Mucosa of descending colon (tissue), 3 donors: ENCODE measurements around the gene NRG3. TPM values are rescaled to one million over a fixed set of nuclear protein-coding genes. Genes with fewer than 3 reads are reported as not detected.

Experiments used
- ATAC-seq: fragments of 200-7000 bp; cut with Tn5 transposase; one replicate; pipeline ENCODE4 v1.9.1; 2020; ENCODE audit warnings: mild to moderate bottlenecking, moderate library complexity
- DNase-seq, 3 donors: peaks; one replicate each; pipeline ENCODE4 v3.0.0-alpha.2; 2020
- H3K36me3 ChIP-seq: fragments of 200-600 bp; one replicate; pipeline ENCODE4 v1.8.0; 2021; ENCODE audit warnings: low read depth, mild to moderate bottlenecking
- H3K4me1 ChIP-seq: fragments of 200-600 bp; one replicate; pipeline ENCODE4 v1.8.0; 2021; ENCODE audit warnings: low read depth, mild to moderate bottlenecking
- H3K4me3 ChIP-seq: fragments of 200-600 bp; one replicate; pipeline ENCODE4 v1.8.0; 2021; ENCODE audit warnings: mild to moderate bottlenecking
- H3K9me3 ChIP-seq: fragments of 200-600 bp; one replicate; pipeline ENCODE4 v1.8.0; 2021; ENCODE audit warnings: mild to moderate bottlenecking
- CTCF ChIP-seq: fragments of 200-600 bp; IDR thresholded peaks from one replicate; pipeline ENCODE4 v1.8.0; 2022; ENCODE audit warnings: antibody characterized with exemption, mild to moderate bottlenecking
- intact Hi-C, 2 donors: fragments of 100-400 bp; cut with DNase I in 1 of 2; cut with micrococcal nuclease in 1 of 2; formaldehyde crosslinking; loops; one replicate each; pipeline versions ENCODE4 v1.11.0 to v1.11.1; 2022; cut with DNase I, micrococcal nuclease
- total RNA-seq, 3 donors: library from RNA; stranded (reverse); fragmentation: NEBNext Ultra II Directional in 2 of 3; extraction: Animal tissue kit (Norgen Biotek cat#: 25700) in 2 of 3; gene quantifications; one replicate each; pipeline versions ENCODE4 v1.2.1 to v1.2.4, GENCODE V29; 2021 to 2023
- donor health status: DM: no; HTN: no; CAD: no; lungs with moderate emphysema.
- donor health status: DM: no; HTN: no; CAD: no.
- donor health status: DM: no; HTN: yes; CAD: no.

The NRG3 gene
- total RNA-seq, 3 donors from 2014 or later: 0.12 to 0.73 (median 0.23) TPM

- intact Hi-C loops: no loop called here
- TF ChIP-seq CTCF: no peak
- H3K9me3 ChIP-seq: no peaks in the 10 kb centered on the region
- H3K4me1 ChIP-seq: peaks cover 8% of the 10 kb centered on the region
- no peak overlapping the region for H3K4me3 ChIP-seq
- no peaks in the 10 kb centered on the region for H3K36me3 ChIP-seq
- no peak for ATAC-seq
- no peak for DNase-seq
Measured at GRCh38 chr10:82245906-82246560, 371.0 kb downstream of the NRG3 start.

- Histone ChIP-seq H3K9me3 (no peaks in the 10 kb centered on the region), H3K4me1 (no peaks in the 10 kb centered on the region), H3K36me3 (no peaks in the 10 kb centered on the region), H3K4me3 (no peak overlapping the region)
- no peak for TF ChIP-seq CTCF
- DNase-seq (no peak), ATAC-seq (no peak)
- intact Hi-C loops: no loop called here
Measured at GRCh38 chr10:82249141-82249540, 374.1 kb downstream of the NRG3 start.

- intact Hi-C loops: no loop called here
- Histone ChIP-seq H3K36me3 (no peaks in the 10 kb centered on the region), H3K4me3 (no peak overlapping the region), H3K4me1 (no peaks in the 10 kb centered on the region), H3K9me3 (no peaks in the 10 kb centered on the region)
- ATAC-seq (no peak), DNase-seq (no peak)
- no peak for TF ChIP-seq CTCF
Measured at GRCh38 chr10:82251222-82251906, 376.4 kb downstream of the NRG3 start.

- Histone ChIP-seq H3K36me3 (no peaks in the 10 kb centered on the region), H3K9me3 (no peaks in the 10 kb centered on the region), H3K4me1 (no peaks in the 10 kb centered on the region), H3K4me3 (no peak overlapping the region)
- TF ChIP-seq CTCF: no peak
- ATAC-seq (no peak), DNase-seq (no peak)
- intact Hi-C loops: no loop called here
Measured at GRCh38 chr10:82252081-82252480, 377.1 kb downstream of the NRG3 start.

- ATAC-seq (no peak), DNase-seq (no peak)
- no peak overlapping the region for H3K4me3 ChIP-seq
- intact Hi-C loops: no loop called here
- H3K4me1 ChIP-seq: no peaks in the 10 kb centered on the region
- no peaks in the 10 kb centered on the region for H3K9me3 ChIP-seq
- H3K36me3 ChIP-seq: no peaks in the 10 kb centered on the region
- no peak for TF ChIP-seq CTCF
Measured at GRCh38 chr10:82254237-82254636, 379.2 kb downstream of the NRG3 start.
